ENCODE data around the gene CDT1.

Gene CDT1

DNA sequence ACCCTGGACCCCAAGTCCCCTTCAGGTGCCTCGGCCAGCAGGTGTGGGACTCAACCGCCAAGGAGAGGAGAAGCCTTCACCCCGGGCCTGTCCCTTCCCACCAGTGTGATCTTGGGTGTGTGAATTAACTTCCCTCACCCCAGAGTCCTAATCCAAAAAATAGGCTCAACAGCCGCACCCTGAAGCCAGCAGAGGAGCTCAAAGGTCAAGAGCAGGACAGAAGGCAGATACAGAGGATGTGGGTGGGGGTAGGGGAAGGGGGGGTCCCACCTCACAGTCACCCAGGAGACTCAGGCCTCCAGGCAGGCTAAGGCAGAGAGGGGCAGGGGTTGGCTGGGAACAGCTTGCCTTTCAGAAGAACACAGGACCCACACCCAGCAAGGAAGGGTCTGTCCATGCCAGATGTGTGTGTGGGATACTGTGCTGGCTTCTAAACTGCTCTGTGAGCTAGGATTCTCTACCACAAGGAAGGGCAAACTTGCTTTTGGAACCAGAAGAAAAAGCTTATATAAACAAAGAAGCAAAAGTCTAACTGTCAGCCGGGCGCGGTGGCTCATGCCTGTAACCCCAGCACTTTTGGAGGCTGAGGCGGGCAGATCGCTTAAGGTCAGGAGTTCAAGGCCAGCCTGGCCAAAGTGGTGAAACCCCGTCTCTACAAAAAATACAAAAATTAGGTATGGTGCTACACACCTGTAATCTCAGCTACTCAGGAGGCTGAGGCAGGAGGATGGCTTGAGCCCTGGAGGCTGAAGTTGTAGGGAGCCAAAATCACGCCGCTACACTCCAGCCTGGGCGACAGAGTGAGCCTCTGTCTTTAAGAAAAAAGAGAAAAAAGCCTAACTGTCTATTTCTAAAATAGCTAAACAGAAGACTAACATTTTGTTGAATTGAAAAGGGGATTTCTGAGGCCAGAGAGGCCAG lies 23.2 kb upstream of the CDT1 start:
- Histone ChIP-seq H2BK15ac (replicated peaks; ENCODE audit: low read depth) (no peak overlapping the region), H3K4me1 (ENCODE audit: control insufficient read depth, low read depth, low read length) (no peaks in the 10 kb centered on the region), H3K79me1 (ENCODE audit: low read length) (peaks cover 5% of the 10 kb centered on the region), H3K36me3 (ENCODE audit: control insufficient read depth, insufficient read depth, low read length) (no peaks in the 10 kb centered on the region), H3K23ac (ENCODE audit: low read length) (no peak overlapping the region), H3K4me3 (ENCODE audit: low read length) (no peak overlapping the region), H3K4me2 (ENCODE audit: low read length) (no peak overlapping the region), H3K79me2 (ENCODE audit: control insufficient read depth, insufficient read depth, low read length) (peaks cover 29% of the 10 kb centered on the region), H3K4ac (ENCODE audit: low read depth, low read length) (no peak overlapping the region), H2BK120ac (ENCODE audit: low read depth, low read length) (no peak overlapping the region), H2AK5ac (ENCODE audit: low read length) (no peak overlapping the region), H3K27me3 (ENCODE audit: insufficient read depth, low read length, poor library complexity) (no peaks in the 10 kb centered on the region), H3K27ac (ENCODE audit: low read depth, low read length) (no peak overlapping the region), H2BK5ac (ENCODE audit: low read length) (no peak overlapping the region), H4K5ac (ENCODE audit: low read length) (no peak overlapping the region), H4K8ac (ENCODE audit: low read depth, low read length) (no peak overlapping the region), H3K18ac (ENCODE audit: low read length) (no peak overlapping the region), H3K9ac (ENCODE audit: low read length) (no peak overlapping the region), H3K56ac (ENCODE audit: low read length) (no peak overlapping the region)
- no CpG with 5 or more reads among the region's 13 CpGs for WGBS (ENCODE audit: extremely low coverage, insufficient coverage, low lambda C conversion rate)
- no peak for DNase-seq

DNA sequence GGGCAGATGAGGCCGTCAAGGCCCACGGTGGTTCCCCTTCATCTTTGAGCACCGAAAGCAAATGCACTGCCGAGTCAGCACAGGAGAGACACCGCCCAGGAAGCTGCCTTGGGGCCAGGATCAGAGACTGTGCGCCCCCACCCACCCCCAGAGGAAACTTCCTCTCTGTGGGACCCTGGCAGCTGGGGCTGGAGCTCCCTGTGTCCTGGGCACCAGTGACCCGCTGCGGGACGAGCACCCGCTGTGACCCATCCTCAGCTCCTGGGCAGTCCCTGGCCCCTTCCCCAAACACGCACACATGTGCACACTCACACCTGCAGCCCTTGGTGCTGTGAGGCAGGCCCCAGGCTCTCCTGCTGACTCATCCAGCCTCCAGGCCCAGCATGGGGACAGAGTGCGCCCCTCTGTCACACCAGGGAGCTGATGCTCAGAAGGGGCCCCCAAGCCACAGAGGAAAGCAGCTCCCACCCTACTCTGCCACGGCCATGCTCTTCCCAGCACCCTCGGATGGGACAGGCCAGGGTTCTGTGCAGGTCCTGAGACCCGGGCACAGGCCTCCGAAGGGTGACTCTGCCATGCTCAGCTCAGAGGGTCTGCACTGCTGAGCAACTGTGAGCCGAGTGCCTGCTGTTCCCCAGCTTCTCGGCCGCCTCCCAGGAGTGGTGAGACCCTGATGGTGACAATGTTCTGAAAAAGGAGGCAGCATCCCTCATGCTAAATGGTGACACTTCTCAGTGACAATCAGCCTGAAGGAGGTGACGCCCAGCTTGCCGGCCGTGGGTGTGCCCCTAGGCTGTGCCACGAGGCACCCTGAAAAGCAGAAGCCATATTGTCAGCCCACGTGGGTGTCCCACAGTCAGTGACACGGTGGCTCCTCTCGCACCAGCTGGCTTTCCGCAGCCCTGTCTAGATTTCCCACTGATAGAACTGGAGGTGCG lies 22.2 kb upstream of the CDT1 start:
- no CpG with 5 or more reads among the region's 28 CpGs for WGBS (ENCODE audit: extremely low coverage, insufficient coverage, low lambda C conversion rate)

DNA sequence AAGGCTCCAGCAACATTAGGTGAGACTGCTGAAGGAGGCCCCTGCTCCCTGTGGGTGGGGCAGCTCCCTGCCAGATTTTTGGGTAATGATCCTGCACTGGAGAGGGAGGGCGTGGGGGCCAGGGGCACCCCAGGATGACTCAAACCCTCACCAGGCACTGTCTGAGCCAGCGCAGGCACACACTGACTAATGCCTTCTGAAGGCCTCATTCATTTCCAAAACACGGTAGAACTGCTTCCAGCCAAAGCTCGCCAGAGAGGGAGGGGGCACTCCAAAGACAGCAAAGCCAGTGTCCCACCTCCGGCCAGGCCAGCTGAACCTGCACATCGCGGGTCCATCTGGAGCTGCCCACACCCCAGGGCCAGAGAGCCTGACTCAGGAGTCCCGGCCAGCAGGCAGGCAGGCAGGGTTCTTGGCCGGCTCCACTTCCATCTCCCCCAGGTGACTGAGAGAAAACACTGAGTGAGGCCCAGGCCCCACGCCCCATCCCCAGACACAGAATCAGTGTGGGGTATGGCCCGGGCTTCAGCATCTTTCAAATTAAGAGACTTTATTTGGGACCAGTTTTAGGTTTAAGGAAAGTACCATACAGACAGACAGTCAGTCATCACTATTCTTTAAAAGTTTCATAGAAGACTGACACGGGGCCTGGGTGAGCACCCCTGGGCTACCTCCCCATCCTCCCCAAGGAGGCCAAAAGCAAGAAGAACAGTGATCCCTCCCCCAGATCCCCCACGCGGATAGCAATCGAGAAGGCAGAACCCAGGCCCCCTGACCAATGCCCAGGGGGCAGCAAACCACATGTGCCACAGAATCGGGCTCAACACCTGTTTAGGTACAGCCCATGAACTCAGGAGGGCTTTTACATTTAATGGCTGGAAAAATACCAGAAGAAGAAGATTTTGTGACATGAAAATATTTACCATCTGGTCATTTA lies 20.9 kb upstream of the CDT1 start:
- Histone ChIP-seq H3K4me3 (ENCODE audit: low read length) (no peak overlapping the region), H3K4ac (ENCODE audit: low read depth, low read length) (no peak overlapping the region), H2BK15ac (replicated peaks; ENCODE audit: low read depth) (no peak overlapping the region), H3K4me1 (ENCODE audit: control insufficient read depth, low read depth, low read length) (no peaks in the 10 kb centered on the region), H2BK120ac (ENCODE audit: low read depth, low read length) (no peak overlapping the region), H3K79me2 (ENCODE audit: control insufficient read depth, insufficient read depth, low read length) (peaks cover 29% of the 10 kb centered on the region), H3K23ac (ENCODE audit: low read length) (no peak overlapping the region), H4K8ac (ENCODE audit: low read depth, low read length) (no peak overlapping the region), H3K36me3 (ENCODE audit: control insufficient read depth, insufficient read depth, low read length) (no peaks in the 10 kb centered on the region), H3K9ac (ENCODE audit: low read length) (no peak overlapping the region), H3K4me2 (ENCODE audit: low read length) (no peak overlapping the region), H3K56ac (ENCODE audit: low read length) (peak overlapping the region; percentile 42), H3K27me3 (ENCODE audit: insufficient read depth, low read length, poor library complexity) (no peaks in the 10 kb centered on the region), H3K18ac (ENCODE audit: low read length) (no peak overlapping the region), H3K79me1 (ENCODE audit: low read length) (peaks cover 5% of the 10 kb centered on the region), H2AK5ac (ENCODE audit: low read length) (no peak overlapping the region), H4K5ac (ENCODE audit: low read length) (no peak overlapping the region), H2BK5ac (ENCODE audit: low read length) (no peak overlapping the region), H3K27ac (ENCODE audit: low read depth, low read length) (no peak overlapping the region)
- DNase-seq, result no peak
- WGBS (ENCODE audit: extremely low coverage, insufficient coverage, low lambda C conversion rate), result no CpG with 5 or more reads among the region's 16 CpGs

More for the DNA sequence above, 22.2 kb upstream of the CDT1 start:
- H4K8ac ChIP-seq (ENCODE audit: low read depth, low read length), result no peak overlapping the region
- H3K56ac ChIP-seq (ENCODE audit: low read length), result peak overlapping the region; percentile 56
- H3K27me3 ChIP-seq (ENCODE audit: insufficient read depth, low read length, poor library complexity), result no peaks in the 10 kb centered on the region
- H3K27ac ChIP-seq (ENCODE audit: low read depth, low read length), result no peak overlapping the region
- H2BK120ac ChIP-seq (ENCODE audit: low read depth, low read length), result no peak overlapping the region
- no peak overlapping the region for H3K9ac ChIP-seq (ENCODE audit: low read length)
- H3K23ac ChIP-seq (ENCODE audit: low read length), result no peak overlapping the region
- peaks cover 29% of the 10 kb centered on the region for H3K79me2 ChIP-seq (ENCODE audit: control insufficient read depth, insufficient read depth, low read length)
- no peaks in the 10 kb centered on the region for H3K36me3 ChIP-seq (ENCODE audit: control insufficient read depth, insufficient read depth, low read length)
- H2BK15ac ChIP-seq (replicated peaks; ENCODE audit: low read depth), result no peak overlapping the region
- no peak overlapping the region for H3K4me3 ChIP-seq (ENCODE audit: low read length)
- no peak overlapping the region for H3K18ac ChIP-seq (ENCODE audit: low read length)
- no peak overlapping the region for H2BK5ac ChIP-seq (ENCODE audit: low read length)
- no peak overlapping the region for H3K4ac ChIP-seq (ENCODE audit: low read depth, low read length)
- H3K4me1 ChIP-seq (ENCODE audit: control insufficient read depth, low read depth, low read length), result no peaks in the 10 kb centered on the region
- no peak for DNase-seq
- no peak overlapping the region for H2AK5ac ChIP-seq (ENCODE audit: low read length)
- peaks cover 5% of the 10 kb centered on the region for H3K79me1 ChIP-seq (ENCODE audit: low read length)
- H4K5ac ChIP-seq (ENCODE audit: low read length), result no peak overlapping the region
- H3K4me2 ChIP-seq (ENCODE audit: low read length), result no peak overlapping the region

DNA sequence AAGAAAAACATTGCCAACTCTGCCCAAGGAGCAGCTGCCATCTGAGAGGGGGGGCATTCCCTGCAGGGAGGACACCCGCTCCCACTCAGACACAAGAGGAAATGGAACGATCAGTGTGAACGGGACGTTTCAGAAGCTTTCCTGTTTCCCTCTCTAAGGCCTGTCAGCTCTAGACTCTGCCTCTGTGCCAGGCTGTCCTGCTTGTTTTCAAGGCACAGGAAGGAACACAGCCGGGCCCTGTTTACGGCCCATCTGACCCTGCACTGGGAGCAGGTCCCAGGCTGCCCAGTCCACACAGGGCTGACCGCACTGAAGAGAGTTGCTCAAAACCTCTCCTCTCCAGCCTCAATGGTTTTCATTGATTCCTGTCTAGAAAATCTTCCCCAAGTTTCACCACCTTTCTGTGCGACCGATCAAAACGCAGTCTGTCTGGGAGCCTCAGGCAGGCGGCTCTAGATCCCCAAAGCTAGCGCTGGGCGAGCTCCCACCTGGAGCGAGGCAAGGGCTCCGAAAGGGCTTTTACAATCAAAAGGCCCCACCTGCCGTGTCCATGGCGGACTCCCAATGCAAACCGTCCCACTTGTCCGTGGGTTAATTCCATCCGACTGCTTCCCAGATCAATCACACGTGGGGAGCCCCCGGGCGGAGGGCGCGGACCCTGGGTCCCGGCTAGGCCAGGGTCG lies 20.1 kb upstream of the CDT1 start:
- no peaks in the 10 kb centered on the region for H3K36me3 ChIP-seq (ENCODE audit: control insufficient read depth, insufficient read depth, low read length)
- no peaks in the 10 kb centered on the region for H3K27me3 ChIP-seq (ENCODE audit: insufficient read depth, low read length, poor library complexity)
- H3K79me2 ChIP-seq (ENCODE audit: control insufficient read depth, insufficient read depth, low read length), result peaks cover 28% of the 10 kb centered on the region
- peak overlapping the region; percentile 88 for H3K56ac ChIP-seq (ENCODE audit: low read length)
- H3K18ac ChIP-seq (ENCODE audit: low read length), result peak overlapping the region; percentile 98
- no peak overlapping the region for H2BK5ac ChIP-seq (ENCODE audit: low read length)
- no peak overlapping the region for H4K8ac ChIP-seq (ENCODE audit: low read depth, low read length)
- no CpG with 5 or more reads among the region's 27 CpGs for WGBS (ENCODE audit: extremely low coverage, insufficient coverage, low lambda C conversion rate)
- no peak overlapping the region for H3K27ac ChIP-seq (ENCODE audit: low read depth, low read length)
- H3K4ac ChIP-seq (ENCODE audit: low read depth, low read length), result peak overlapping the region; percentile 82
- no peak overlapping the region for H3K23ac ChIP-seq (ENCODE audit: low read length)
- H3K4me2 ChIP-seq (ENCODE audit: low read length), result peak overlapping the region; percentile 48
- H3K4me3 ChIP-seq (ENCODE audit: low read length), result no peak overlapping the region
- DNase-seq, result no peak
- H2AK5ac ChIP-seq (ENCODE audit: low read length), result peak overlapping the region; percentile 65
- H3K4me1 ChIP-seq (ENCODE audit: control insufficient read depth, low read depth, low read length), result no peaks in the 10 kb centered on the region
- H3K79me1 ChIP-seq (ENCODE audit: low read length), result peaks cover 5% of the 10 kb centered on the region
- H3K9ac ChIP-seq (ENCODE audit: low read length), result peak overlapping the region; percentile 82
- H4K5ac ChIP-seq (ENCODE audit: low read length), result no peak overlapping the region
- H2BK15ac ChIP-seq (replicated peaks; ENCODE audit: low read depth), result no peak overlapping the region
- H2BK120ac ChIP-seq (ENCODE audit: low read depth, low read length), result peak overlapping the region; percentile 5
